Breast epithelium (tissue), 3 donors: ENCODE results near the gene TSSK2.

Source experiments
- CTCF ChIP-seq, 3 donors: fragments of 450-650 bp; IDR thresholded peaks; one replicate each; pipeline ENCODE4 v1.5.1; 2016 to 2017; ENCODE audit warnings: antibody characterized with exemption in 3 of 3, mild to moderate bottlenecking in 3 of 3, moderate library complexity in 3 of 3
- POLR2A ChIP-seq: fragments of 450-650 bp; IDR thresholded peaks from one replicate; pipeline ENCODE4 v1.6.1; 2016; ENCODE audit warnings: antibody characterized with exemption, mild to moderate bottlenecking, moderate library complexity
- POLR2AphosphoS5 ChIP-seq, 3 donors: sonication (generic); formaldehyde crosslinking; IDR thresholded peaks; one replicate each; pipeline ENCODE4 v1.6.1; 2017; ENCODE audit warnings: antibody characterized with exemption in 3 of 3

GRCh38 chr22:19132693-19133400 is 1.7 kb downstream of the TSSK2 start:
- TF ChIP-seq CTCF (IDR thresholded peaks at IDR 0.05): no peak
- no peak for TF ChIP-seq POLR2A
- TF ChIP-seq POLR2AphosphoS5 (IDR thresholded peaks at IDR 0.05): no peak
